Myocyte (in vitro differentiated cells): ENCODE results near the gene CYTH4. TPM values are rescaled to one million over a fixed set of nuclear protein-coding genes. Genes with fewer than 3 reads are reported as not detected.

Source experiments
- DNase-seq: peaks from one replicate; pipeline ENCODE4 v3.0.0-alpha.2; 2012; ENCODE audit warnings: low read depth
- total RNA-seq: library from RNA; depleted of rRNA; stranded (reverse); fragments of >200 nt; gene quantifications from 2 replicates; pipeline ENCODE4 v1.2.3, GENCODE V29; 2014

Gene CYTH4
- total RNA-seq, 1 donor from 2014 or later: not detected

DNA sequence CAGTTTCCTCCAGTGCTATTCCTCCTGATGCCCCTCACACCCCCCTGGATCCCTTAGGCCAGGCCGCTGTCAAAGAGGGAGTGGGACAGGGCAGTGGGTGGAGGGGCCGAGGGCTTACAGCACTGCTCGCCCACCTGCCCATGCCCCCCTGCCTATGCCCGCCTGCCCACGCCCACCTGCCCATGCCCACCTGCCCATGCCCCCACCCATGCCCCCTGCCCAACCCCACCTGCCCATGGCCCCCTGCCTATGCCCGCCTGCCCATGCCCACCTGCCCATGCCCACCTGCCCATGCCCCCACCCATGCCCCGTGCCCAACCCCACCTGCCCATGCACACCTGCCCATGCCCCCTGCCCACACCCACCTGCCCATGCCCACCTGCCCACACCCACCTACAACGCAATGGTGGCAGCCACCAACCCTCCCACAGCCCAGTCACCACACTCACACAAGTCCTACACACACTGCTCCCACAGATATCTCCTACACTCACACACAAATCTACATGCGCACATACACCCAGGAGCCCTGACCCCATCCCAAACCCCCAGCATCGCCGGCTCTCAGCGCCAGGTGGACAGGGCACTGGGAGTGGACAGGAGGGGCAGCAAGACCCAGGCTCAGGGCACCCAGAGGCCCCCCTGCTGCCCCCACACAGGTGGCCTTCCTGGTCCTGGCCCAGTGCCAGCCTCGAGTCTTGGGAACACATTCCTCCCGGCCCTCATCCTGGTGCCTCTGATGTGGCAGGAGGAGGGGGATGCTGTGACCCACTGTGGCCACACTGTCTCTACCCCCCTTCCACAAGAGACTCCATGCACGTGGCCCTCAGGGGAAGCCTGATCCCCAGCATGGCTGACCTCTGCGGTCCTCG, 61.8 kb downstream of the CYTH4 start:
- no peak for DNase-seq

DNA sequence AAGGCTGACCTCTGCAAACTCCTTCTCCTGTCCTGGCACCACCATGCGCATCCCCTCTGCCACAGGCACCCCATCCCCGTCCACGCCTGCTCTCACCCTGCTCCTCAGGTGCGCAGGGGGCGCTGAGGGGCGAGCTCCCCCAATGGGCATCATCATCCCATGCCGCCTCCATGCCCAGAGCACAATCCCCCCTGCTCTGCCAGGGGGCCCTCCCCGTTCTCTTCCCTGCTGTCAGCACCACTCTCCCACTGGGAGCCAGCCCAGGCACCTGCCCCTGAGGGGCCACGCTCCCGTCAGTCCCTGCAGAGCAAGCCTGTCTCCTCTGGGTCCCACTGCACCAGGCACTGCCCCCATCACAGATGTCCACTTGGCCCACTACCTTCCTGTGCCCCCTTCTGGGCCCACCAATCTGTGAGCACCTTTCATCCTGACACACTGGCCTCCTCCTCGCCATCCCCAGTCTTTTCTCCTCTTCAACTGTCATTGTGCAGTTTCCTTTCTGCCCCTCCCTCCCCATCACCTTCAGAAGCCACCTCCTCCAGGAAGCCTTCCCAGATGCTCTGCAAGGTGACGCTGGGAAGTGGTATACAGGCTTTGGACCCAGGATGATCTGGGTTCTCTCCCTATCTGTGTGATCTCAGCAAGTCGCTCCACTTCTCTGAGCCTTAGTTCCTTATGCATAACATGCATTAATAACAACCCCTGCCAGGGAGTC, 62.6 kb downstream of the CYTH4 start:
- DNase-seq: no peak

- peak; percentile 86 for DNase-seq
Observed at GRCh38 chr22:37345863-37346504, 63.7 kb downstream of the CYTH4 start.

DNA sequence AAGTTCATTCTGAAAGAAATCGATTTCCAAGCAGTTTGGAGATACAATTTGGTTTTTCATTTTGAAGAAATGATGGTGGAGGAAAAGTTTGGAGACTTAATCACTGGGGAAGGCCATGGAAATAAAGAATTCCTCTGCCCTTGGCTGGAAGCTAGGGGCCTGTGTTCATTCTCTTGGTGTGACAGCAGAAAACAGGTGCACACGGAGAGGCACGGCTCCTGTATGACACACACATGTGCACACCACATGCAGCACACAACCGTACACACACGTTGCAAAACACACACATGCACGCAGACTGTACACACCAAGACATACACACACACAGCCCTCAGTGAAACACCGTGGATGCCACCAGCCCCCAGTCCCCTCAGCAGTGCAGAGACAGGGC, 64.2 kb downstream of the CYTH4 start:
- peak; percentile 47 for DNase-seq

DNA sequence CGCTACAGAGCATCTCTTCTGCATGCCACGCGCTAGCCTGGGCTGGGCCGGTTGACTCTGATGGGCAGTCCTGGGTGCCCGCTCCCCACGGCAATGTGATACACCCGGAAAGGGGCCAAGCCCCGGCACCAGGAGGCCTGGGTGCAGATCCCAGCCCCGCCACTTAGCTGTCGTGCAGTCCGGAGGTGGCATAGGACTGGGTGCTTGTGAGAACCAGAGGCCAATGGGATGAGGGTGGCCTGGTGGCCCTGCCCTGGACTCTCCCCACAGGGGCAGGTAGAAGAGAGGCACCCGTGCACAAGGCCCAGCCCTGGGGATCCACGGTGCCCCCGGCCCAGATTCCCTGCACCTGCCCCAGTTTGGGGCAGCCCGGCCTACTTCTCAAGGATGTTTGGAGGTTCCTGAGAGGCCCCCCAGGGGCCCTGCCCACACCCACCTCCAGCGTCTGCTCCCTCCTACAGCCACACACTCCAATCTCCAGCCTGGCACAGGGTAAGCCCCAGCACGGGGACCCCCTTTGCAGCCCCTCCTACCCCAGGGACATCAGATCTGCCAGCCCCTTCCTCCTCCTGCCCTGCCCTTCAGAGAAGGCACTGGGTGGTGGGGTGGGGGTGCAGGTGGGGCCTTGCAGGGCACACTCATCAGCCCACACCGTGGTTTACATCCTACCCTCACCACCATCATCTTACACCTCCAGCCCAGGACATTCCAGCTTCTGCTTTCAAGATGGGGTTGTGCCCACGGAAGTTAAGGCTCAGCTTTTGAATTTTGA, 66.9 kb downstream of the CYTH4 start:
- no peak for DNase-seq

GRCh38 chr22:37351232-37351631, 68.9 kb downstream of the CYTH4 start:
- DNase-seq: no peak

DNA sequence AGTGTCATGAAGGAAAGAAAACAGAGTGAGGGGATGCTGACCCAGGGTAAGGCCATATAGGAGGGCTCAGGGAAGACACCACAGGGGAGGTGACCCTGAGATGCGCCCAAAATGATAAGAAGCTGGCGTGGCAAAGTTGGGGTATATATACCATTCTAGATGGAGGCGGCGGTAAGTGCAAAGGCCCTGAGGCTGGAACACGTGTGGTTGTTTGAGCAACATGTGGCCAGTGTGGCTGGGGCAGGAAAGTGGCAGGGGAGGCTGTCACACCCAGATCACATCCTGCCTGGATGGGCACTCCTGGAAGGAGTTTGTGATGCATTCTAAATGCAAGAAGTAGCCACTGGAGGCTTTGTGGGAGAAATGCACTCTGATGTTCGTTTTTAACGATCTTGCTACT, 70.2 kb downstream of the CYTH4 start:
- DNase-seq: no peak

- peak; percentile 52 for DNase-seq
Observed at GRCh38 chr22:37353839-37354238, 71.5 kb downstream of the CYTH4 start.

GRCh38 chr22:37354261-37354660, 72.0 kb downstream of the CYTH4 start:
- DNase-seq: no peak

DNA sequence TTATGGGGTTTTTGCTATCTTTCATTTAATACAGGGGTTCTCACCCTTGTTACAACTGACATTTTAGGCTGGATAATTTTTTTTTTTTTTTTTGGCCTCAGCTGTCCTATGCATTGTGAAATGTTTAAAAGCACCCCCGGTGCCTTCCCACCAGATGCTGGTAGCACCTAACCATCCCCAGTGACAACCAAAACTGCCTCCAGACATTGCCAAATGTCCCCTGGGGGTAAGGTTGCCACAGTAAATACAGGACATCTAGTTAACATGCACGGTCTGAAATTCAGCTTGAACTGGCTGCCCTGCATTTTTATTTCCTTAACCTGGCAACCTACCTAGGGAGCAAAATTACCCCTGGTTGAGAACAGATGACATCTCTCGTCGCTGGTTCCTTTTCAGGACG, 72.4 kb downstream of the CYTH4 start:
- no peak for DNase-seq

DNA sequence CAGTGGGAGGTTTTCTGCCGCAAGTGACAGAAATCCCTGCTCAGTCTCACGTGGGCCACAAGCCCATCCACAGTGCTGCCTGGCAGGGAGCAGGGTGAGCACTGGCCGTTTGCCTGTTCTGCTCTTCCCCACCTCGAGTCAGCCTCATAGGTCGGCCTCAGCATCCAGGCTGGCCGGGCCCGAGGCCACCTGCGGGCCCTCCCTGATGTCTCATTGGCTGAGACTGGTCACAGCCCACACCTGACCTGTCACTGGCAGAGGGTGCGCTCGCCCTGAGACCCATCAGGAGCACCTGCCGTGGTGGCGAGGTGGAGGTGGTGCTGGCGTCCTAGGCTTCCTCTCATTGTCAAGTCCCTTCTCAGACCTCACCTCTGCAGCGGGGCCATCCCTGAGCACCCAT, 72.9 kb downstream of the CYTH4 start:
- no peak for DNase-seq

DNA sequence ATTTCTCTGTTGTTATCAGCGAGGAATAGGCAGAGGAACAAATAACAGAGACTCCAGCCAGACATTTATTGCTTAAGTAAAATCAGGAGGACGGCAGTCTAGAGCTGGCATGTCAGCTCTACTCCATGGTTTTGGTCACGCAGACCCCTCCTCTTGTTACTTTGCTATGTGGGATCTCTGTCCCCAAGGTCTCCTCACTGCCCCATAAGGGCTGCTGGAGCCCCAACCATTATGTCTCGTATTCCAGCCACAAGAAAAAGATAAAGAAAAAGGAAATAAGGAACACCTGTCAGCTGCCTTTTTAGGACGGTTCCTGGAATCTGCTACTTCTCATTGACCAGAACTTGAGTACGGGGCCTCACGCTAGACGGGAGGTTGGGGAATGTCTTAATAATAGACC, 74.6 kb downstream of the CYTH4 start:
- DNase-seq: no peak

- peak; percentile 31 for DNase-seq
Observed at GRCh38 chr22:37357446-37358075, 75.3 kb downstream of the CYTH4 start.

- DNase-seq: no peak
Observed at GRCh38 chr22:37358386-37358785, 76.1 kb downstream of the CYTH4 start.

DNA sequence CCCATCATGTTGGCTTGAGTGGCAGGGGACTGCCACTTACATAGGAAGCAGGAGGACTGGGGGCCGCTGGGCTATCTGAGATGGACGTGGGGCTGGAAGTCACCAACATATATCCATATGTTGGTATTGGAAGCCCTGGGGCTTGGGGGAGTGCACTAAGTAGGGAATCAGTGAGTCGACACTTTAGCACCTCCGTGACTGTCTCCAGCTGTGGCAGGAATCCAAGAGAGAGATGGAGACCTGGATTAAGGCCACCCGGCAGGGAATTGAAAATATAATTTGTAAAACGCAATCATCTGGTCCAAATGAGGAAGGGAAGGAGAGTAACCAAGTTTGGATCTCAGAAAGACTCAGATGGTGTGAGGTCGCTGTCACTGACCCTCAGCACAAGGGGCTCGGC, 76.6 kb downstream of the CYTH4 start:
- no peak for DNase-seq

- DNase-seq: no peak
Observed at GRCh38 chr22:37362621-37363020, 80.3 kb downstream of the CYTH4 start.

DNA sequence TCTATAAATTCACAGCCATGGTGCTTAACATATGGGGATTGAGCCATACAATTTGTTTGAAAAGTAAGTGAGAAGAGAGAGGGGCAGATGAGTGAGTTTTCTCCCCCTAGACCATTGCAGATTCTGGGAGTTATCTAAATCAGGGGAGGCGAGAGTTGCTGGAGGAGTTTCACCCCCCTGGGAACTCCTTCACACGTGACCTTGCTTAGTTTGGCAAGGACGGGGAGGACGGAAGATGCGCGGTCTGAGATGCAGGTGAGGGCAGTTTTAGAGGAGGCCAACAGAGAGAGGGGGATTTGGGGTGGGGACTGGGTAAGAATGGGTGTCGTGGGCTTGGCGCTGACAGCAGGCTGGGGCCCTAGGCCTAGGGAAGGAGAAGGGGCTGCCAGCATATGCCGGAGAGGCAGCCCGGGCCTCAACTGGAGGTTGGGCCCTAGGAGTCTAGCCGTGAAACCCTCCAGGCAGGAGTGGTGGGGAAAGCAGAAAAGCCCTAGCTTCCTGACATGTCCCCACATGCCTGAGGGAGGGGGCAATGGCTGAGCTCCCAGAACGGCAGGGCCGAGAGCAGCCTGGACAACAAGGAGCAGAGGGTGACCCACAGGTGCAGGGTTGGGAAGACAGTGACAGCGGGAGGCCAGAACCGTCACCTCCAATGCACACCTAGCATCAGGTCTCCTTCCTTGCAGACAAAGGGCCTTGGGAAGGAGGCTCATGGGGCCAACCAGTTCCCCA, 81.1 kb downstream of the CYTH4 start:
- no peak for DNase-seq
